Ovary (tissue), 3 donors: ENCODE results near the gene SLC9A1.

ENCODE experiments used
- EP300 ChIP-seq: sonication (generic); formaldehyde crosslinking; IDR thresholded peaks from one replicate; pipeline ENCODE4 v1.6.1; 2017; ENCODE audit warnings: antibody characterized with exemption
- POLR2A ChIP-seq: fragments of 450-650 bp; IDR thresholded peaks from one replicate; pipeline ENCODE4 v1.6.1; 2017; ENCODE audit warnings: antibody characterized with exemption, mild to moderate bottlenecking, moderate library complexity
- TF ChIP-seq, protein P1 (sequence below), 3 donors: fragments of 450-650 bp in 2 of 3; fragments of 200-600 bp in 1 of 3; IDR thresholded peaks; one replicate each; pipeline versions ENCODE4 v1.5.1 to v1.8.0; 2016 to 2022; ENCODE audit warnings: antibody characterized with exemption in 3 of 3, mild to moderate bottlenecking in 1 of 3
- donor health status: DM: no; HTN: no; CAD: no.

DNA sequence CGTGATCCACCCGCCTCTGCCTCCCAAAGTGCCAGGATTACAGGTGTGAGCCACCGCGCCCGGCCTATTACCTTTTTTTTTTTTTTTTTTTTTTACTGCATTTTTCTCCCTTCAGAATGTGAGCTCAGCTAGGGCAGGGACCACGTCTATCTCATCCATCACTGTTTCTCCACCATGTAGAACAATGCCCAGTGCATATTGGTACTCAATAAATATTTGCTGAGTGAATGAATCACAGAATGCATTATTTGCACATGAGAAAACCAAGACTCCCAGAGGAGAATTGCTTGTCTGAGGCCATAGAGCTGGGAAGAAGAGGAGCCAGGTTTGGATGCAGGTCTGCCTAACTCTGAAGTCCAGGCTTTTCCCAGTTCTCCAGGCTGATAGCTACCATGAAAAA, 8.2 kb upstream of the SLC9A1 start:
- TF ChIP-seq, protein P1, sequence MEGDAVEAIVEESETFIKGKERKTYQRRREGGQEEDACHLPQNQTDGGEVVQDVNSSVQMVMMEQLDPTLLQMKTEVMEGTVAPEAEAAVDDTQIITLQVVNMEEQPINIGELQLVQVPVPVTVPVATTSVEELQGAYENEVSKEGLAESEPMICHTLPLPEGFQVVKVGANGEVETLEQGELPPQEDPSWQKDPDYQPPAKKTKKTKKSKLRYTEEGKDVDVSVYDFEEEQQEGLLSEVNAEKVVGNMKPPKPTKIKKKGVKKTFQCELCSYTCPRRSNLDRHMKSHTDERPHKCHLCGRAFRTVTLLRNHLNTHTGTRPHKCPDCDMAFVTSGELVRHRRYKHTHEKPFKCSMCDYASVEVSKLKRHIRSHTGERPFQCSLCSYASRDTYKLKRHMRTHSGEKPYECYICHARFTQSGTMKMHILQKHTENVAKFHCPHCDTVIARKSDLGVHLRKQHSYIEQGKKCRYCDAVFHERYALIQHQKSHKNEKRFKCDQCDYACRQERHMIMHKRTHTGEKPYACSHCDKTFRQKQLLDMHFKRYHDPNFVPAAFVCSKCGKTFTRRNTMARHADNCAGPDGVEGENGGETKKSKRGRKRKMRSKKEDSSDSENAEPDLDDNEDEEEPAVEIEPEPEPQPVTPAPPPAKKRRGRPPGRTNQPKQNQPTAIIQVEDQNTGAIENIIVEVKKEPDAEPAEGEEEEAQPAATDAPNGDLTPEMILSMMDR (IDR thresholded peaks at IDR 0.05): no peak
- TF ChIP-seq POLR2A (no peak), EP300 (no peak)
